Erythroblast (primary cell): ENCODE data around the gene CORIN.

Experiments
- GATA1 ChIP-seq: IDR thresholded peaks from 2 replicates; pipeline ENCODE4 v1.6.1; 2011; ENCODE audit warnings: low read depth, mild to moderate bottlenecking, control low read depth, low read length, moderate library complexity
- POLR2A ChIP-seq: IDR thresholded peaks from 2 replicates; pipeline ENCODE4 v1.6.1; 2011; ENCODE audit warnings: mild to moderate bottlenecking, low read length

DNA sequence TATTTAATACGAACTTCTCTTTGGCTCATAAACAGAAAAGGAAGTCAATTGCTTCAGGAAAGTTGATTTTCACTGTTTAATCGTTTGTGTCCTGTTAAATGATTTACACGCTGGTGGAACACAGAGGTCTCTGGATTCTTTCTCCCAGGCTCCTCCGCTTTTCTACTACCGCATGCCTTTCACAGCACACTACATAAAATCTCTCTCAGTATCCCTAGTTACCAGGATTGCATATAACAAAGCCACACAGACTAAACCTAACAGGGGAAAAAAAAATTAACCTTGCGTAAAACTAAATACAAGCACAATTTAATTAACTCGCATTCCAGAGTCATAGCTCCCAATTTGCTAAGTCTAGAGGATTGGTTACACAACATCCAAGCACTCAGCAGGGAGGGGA, 133.9 kb downstream of the CORIN start:
- TF ChIP-seq POLR2A (no peak), GATA1 (no peak)
